Mucosa of rectum (tissue), 2 donors: ENCODE results near the gene NOXO1.

ENCODE experiments used
- H3K27ac ChIP-seq, 2 donors: one replicate each; pipeline ENCODE4 v1.7.0; 2013; ENCODE audit warnings: inconsistent platforms in 2 of 2, low read depth in 2 of 2, low read length in 2 of 2
- H3K27me3 ChIP-seq, 2 donors: one replicate each; pipeline ENCODE4 v1.7.0; 2013; ENCODE audit warnings: low read length in 2 of 2; ENCODE audit not compliant: control insufficient read depth in 2 of 2, insufficient read depth in 2 of 2
- H3K36me3 ChIP-seq, 2 donors: one replicate each; pipeline ENCODE4 v1.7.0; 2013; ENCODE audit warnings: low read length in 2 of 2; ENCODE audit not compliant: control insufficient read depth in 2 of 2, insufficient read depth in 2 of 2
- H3K4me1 ChIP-seq, 2 donors: one replicate each; pipeline ENCODE4 v1.7.0; 2013; ENCODE audit warnings: low read length in 2 of 2, mild to moderate bottlenecking in 1 of 2; ENCODE audit not compliant: control insufficient read depth in 2 of 2, insufficient read depth in 2 of 2
- H3K4me3 ChIP-seq, 2 donors: one replicate each; pipeline ENCODE4 v1.7.0; 2013; ENCODE audit warnings: low read length in 2 of 2
- H3K9ac ChIP-seq, 2 donors: one replicate each; pipeline ENCODE4 v1.7.0; 2013; ENCODE audit warnings: low read length in 2 of 2, low read depth in 1 of 2, mild to moderate bottlenecking in 1 of 2
- H3K9me3 ChIP-seq, 2 donors: one replicate each; pipeline ENCODE4 v1.7.0; 2013; ENCODE audit warnings: low read length in 2 of 2; ENCODE audit not compliant: control insufficient read depth in 2 of 2
- donor health status: healthy.
- donor health status: Normal muscosa, but diverticular disease.

NOXO1 gene

GRCh38 chr16:1979271-1980029 is 1.8 kb downstream of the NOXO1 start:
- Histone ChIP-seq H3K36me3 (peaks cover 35 to 36% of the 10 kb centered on the region in 2 donors), H3K9me3 (no peaks in the 10 kb centered on the region), H3K9ac (peak overlapping the region; percentile 70 to 86), H3K4me3 (peak overlapping the region; percentile 57 to 61), H3K27me3 (peaks cover 0 to 14% of the 10 kb centered on the region in 2 donors), H3K4me1 (peaks cover 40 to 50% of the 10 kb centered on the region in 2 donors), H3K27ac (peak overlapping the region; percentile 96 to 98)

GRCh38 chr16:1978476-1979120 is 2.7 kb downstream of the NOXO1 start:
- Histone ChIP-seq H3K36me3 (peaks cover 37 to 38% of the 10 kb centered on the region in 2 donors), H3K27ac (peak overlapping the region; percentile 96 to 98), H3K9ac (peak overlapping the region; percentile 47 to 86), H3K27me3 (peaks cover 0 to 14% of the 10 kb centered on the region in 2 donors), H3K4me3 (peak overlapping the region; percentile 54 to 61), H3K4me1 (peaks cover 39 to 49% of the 10 kb centered on the region in 2 donors), H3K9me3 (no peaks in the 10 kb centered on the region)

GRCh38 chr16:1977875-1978268 is 3.4 kb downstream of the NOXO1 start:
- Histone ChIP-seq H3K4me3 (no peak overlapping the region), H3K27ac (no peak overlapping the region), H3K9ac (no peak overlapping the region), H3K36me3 (peaks cover 37 to 38% of the 10 kb centered on the region in 2 donors), H3K9me3 (no peaks in the 10 kb centered on the region), H3K27me3 (peaks cover 0 to 14% of the 10 kb centered on the region in 2 donors), H3K4me1 (peaks cover 32 to 43% of the 10 kb centered on the region in 2 donors)

GRCh38 chr16:1976951-1977874 is 4.1 kb downstream of the NOXO1 start:
- Histone ChIP-seq H3K27ac (no peak overlapping the region), H3K4me1 (peaks cover 32 to 42% of the 10 kb centered on the region in 2 donors), H3K27me3 (peaks cover 0 to 14% of the 10 kb centered on the region in 2 donors), H3K36me3 (peaks cover 37 to 38% of the 10 kb centered on the region in 2 donors), H3K4me3 (no peak overlapping the region), H3K9me3 (no peaks in the 10 kb centered on the region), H3K9ac (no peak overlapping the region)

GRCh38 chr16:1976216-1976520 is 5.1 kb downstream of the NOXO1 start:
- peaks cover 25 to 31% of the 10 kb centered on the region in 2 donors for H3K4me1 ChIP-seq

GRCh38 chr16:1975432-1976215 is 5.6 kb downstream of the NOXO1 start:
- Histone ChIP-seq H3K27ac (no peak overlapping the region), H3K9me3 (no peaks in the 10 kb centered on the region), H3K36me3 (peaks cover 37 to 38% of the 10 kb centered on the region in 2 donors), H3K9ac (no peak overlapping the region), H3K4me1 (peaks cover 24 to 30% of the 10 kb centered on the region in 2 donors), H3K4me3 (no peak overlapping the region), H3K27me3 (peaks cover 0 to 3% of the 10 kb centered on the region in 2 donors)

More at GRCh38 chr16:1976216-1976520, 5.1 kb downstream of the NOXO1 start:
- Histone ChIP-seq H3K36me3 (peaks cover 37 to 38% of the 10 kb centered on the region in 2 donors), H3K9ac (no peak overlapping the region), H3K4me3 (no peak overlapping the region), H3K27ac (no peak overlapping the region), H3K9me3 (no peaks in the 10 kb centered on the region), H3K27me3 (peaks cover 0 to 8% of the 10 kb centered on the region in 2 donors)

- H3K9me3 ChIP-seq = no peaks in the 10 kb centered on the region
- H3K27ac ChIP-seq = no peak overlapping the region
- H3K27me3 ChIP-seq = no peaks in the 10 kb centered on the region
- H3K4me3 ChIP-seq = no peak overlapping the region
- H3K4me1 ChIP-seq = peaks cover 17 to 18% of the 10 kb centered on the region in 2 donors
- H3K9ac ChIP-seq = no peak overlapping the region
- peaks cover 37 to 38% of the 10 kb centered on the region in 2 donors for H3K36me3 ChIP-seq
These were observed 6.9 kb downstream of the NOXO1 start for GRCh38 chr16:1974157-1975070.

- H3K36me3 ChIP-seq = peaks cover 37 to 38% of the 10 kb centered on the region in 2 donors
These were observed 7.7 kb downstream of the NOXO1 start for GRCh38 chr16:1973461-1974156.

More at GRCh38 chr16:1973461-1974156, 7.7 kb downstream of the NOXO1 start:
- H3K4me3 ChIP-seq = no peak overlapping the region
- H3K4me1 ChIP-seq = peaks cover 14% of the 10 kb centered on the region in 2 donors
- H3K9me3 ChIP-seq = no peaks in the 10 kb centered on the region
- no peak overlapping the region for H3K27ac ChIP-seq
- no peak overlapping the region for H3K9ac ChIP-seq
- no peaks in the 10 kb centered on the region for H3K27me3 ChIP-seq
